Astrocyte (in vitro differentiated cells and primary cell): ENCODE measurements around the gene KRT80. TPM values are rescaled to one million over a fixed set of nuclear protein-coding genes. Genes with fewer than 3 reads are reported as not detected.

ENCODE experiments used
- DNase-seq: peaks from one replicate; pipeline ENCODE4 v3.0.0-alpha.2; 2010; ENCODE audit warnings: low read depth
- FAIRE-seq: peaks from 2 replicates; lab custom pipeline; 2011; peaks lifted over from hg19 to GRCh38; lab: Jason Lieb, UNC
- H2AFZ ChIP-seq: 2 replicates; pipeline ENCODE4 v1.6.0; 2012; ENCODE audit warnings: low read depth, low read length, inconsistent platforms
- H3K27ac ChIP-seq: 2 replicates; pipeline ENCODE4 v1.5.1; 2011; ENCODE audit warnings: low read depth, low read length, inconsistent platforms
- H3K27me3 ChIP-seq: 2 replicates; pipeline ENCODE4 v1.6.0; 2011; ENCODE audit warnings: low read length, inconsistent platforms; ENCODE audit not compliant: insufficient read depth
- H3K36me3 ChIP-seq: 2 replicates; pipeline ENCODE4 v1.5.1; 2011; ENCODE audit warnings: low read length, inconsistent platforms; ENCODE audit not compliant: insufficient read depth
- H3K4me1 ChIP-seq: 2 replicates; pipeline ENCODE4 v1.5.1; 2011; ENCODE audit warnings: low read length, inconsistent platforms; ENCODE audit not compliant: insufficient read depth
- H3K4me2 ChIP-seq: 2 replicates; pipeline ENCODE4 v1.6.0; 2012; ENCODE audit warnings: low read length, inconsistent platforms
- H3K4me3 ChIP-seq: 2 replicates; pipeline ENCODE4 v1.5.1; 2011; ENCODE audit warnings: low read depth, mild to moderate bottlenecking, low read length, inconsistent platforms; ENCODE audit not compliant: insufficient read depth
- H3K79me2 ChIP-seq: 2 replicates; pipeline ENCODE4 v1.6.0; 2012; ENCODE audit warnings: mild to moderate bottlenecking, low read length, inconsistent platforms; ENCODE audit not compliant: insufficient read depth
- H3K9ac ChIP-seq: 2 replicates; pipeline ENCODE4 v1.6.0; 2012; ENCODE audit warnings: mild to moderate bottlenecking, low read length, inconsistent platforms
- H3K9me3 ChIP-seq: 2 replicates; pipeline ENCODE4 v1.5.1; 2012; ENCODE audit warnings: low read depth, mild to moderate bottlenecking, low read length, inconsistent platforms; ENCODE audit not compliant: insufficient read depth
- H4K20me1 ChIP-seq: 2 replicates; pipeline ENCODE4 v1.6.0; 2012; ENCODE audit warnings: low read length, inconsistent platforms; ENCODE audit not compliant: insufficient read depth
- H3K27ac Mint-ChIP-seq: one replicate; pipeline ENCODE4 v1.8.0; 2021; ENCODE audit warnings: mild to moderate bottlenecking, mixed read lengths; ENCODE audit not compliant: unreplicated experiment
- H3K27me3 Mint-ChIP-seq: one replicate; pipeline ENCODE4 v1.8.0; 2021; ENCODE audit warnings: low read depth, mixed read lengths; ENCODE audit not compliant: unreplicated experiment
- H3K36me3 Mint-ChIP-seq: one replicate; pipeline ENCODE4 v1.8.0; 2021; ENCODE audit warnings: low read depth, mixed read lengths; ENCODE audit not compliant: unreplicated experiment
- H3K4me1 Mint-ChIP-seq: one replicate; pipeline ENCODE4 v1.8.0; 2021; ENCODE audit warnings: low read depth, mixed read lengths; ENCODE audit not compliant: unreplicated experiment
- H3K4me3 Mint-ChIP-seq: one replicate; pipeline ENCODE4 v1.8.0; 2021; ENCODE audit warnings: mild to moderate bottlenecking, moderate library complexity, mixed read lengths; ENCODE audit not compliant: unreplicated experiment
- H3K9me3 Mint-ChIP-seq: one replicate; pipeline ENCODE4 v1.8.0; 2021; ENCODE audit warnings: mild to moderate bottlenecking, mixed read lengths; ENCODE audit not compliant: unreplicated experiment
- EZH2 ChIP-seq: IDR thresholded peaks from 2 replicates; pipeline ENCODE4 v1.6.1; 2012; ENCODE audit warnings: mild to moderate bottlenecking, low read length, inconsistent platforms; ENCODE audit not compliant: insufficient read depth
- total RNA-seq: library from RNA; stranded (reverse); gene quantifications from 2 replicates; pipeline ENCODE4 v1.2.1, GENCODE V29; 2021
- TF ChIP-seq, protein P1 (sequence below): IDR thresholded peaks from 2 replicates; pipeline ENCODE4 v1.5.1; 2011; ENCODE audit warnings: low read depth, mild to moderate bottlenecking, inconsistent platforms, low read length, moderate library complexity; ENCODE audit not compliant: insufficient read depth

The KRT80 gene
- total RNA-seq, 1 donor from 2014 or later = 3.6 TPM

GRCh38 chr12:52238207-52238840, 46.5 kb upstream of the KRT80 start:
- Mint-ChIP-seq H3K4me1 (peaks cover 33% of the 10 kb centered on the region), H3K9me3 (peaks cover 2% of the 10 kb centered on the region), H3K27ac (no peak overlapping the region), H3K4me3 (no peak overlapping the region), H3K36me3 (peaks cover 25% of the 10 kb centered on the region), H3K27me3 (peaks cover 25% of the 10 kb centered on the region)
- Histone ChIP-seq H2AFZ (no peak overlapping the region), H3K4me1 (peaks cover 16% of the 10 kb centered on the region), H3K9me3 (no peaks in the 10 kb centered on the region), H3K4me3 (no peak overlapping the region), H3K27me3 (no peaks in the 10 kb centered on the region), H3K79me2 (no peaks in the 10 kb centered on the region), H3K36me3 (no peaks in the 10 kb centered on the region), H3K4me2 (no peak overlapping the region), H3K9ac (no peak overlapping the region), H3K27ac (no peak overlapping the region), H4K20me1 (no peaks in the 10 kb centered on the region)
- FAIRE-seq (no peak), DNase-seq (no peak)
- TF ChIP-seq, protein P1, sequence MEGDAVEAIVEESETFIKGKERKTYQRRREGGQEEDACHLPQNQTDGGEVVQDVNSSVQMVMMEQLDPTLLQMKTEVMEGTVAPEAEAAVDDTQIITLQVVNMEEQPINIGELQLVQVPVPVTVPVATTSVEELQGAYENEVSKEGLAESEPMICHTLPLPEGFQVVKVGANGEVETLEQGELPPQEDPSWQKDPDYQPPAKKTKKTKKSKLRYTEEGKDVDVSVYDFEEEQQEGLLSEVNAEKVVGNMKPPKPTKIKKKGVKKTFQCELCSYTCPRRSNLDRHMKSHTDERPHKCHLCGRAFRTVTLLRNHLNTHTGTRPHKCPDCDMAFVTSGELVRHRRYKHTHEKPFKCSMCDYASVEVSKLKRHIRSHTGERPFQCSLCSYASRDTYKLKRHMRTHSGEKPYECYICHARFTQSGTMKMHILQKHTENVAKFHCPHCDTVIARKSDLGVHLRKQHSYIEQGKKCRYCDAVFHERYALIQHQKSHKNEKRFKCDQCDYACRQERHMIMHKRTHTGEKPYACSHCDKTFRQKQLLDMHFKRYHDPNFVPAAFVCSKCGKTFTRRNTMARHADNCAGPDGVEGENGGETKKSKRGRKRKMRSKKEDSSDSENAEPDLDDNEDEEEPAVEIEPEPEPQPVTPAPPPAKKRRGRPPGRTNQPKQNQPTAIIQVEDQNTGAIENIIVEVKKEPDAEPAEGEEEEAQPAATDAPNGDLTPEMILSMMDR = no peak
- TF ChIP-seq EZH2 = no peak

GRCh38 chr12:52236386-52237050, 44.7 kb upstream of the KRT80 start:
- Histone ChIP-seq H3K4me2 (no peak overlapping the region), H3K36me3 (no peaks in the 10 kb centered on the region), H3K9me3 (no peaks in the 10 kb centered on the region), H3K9ac (no peak overlapping the region), H4K20me1 (no peaks in the 10 kb centered on the region), H3K27ac (no peak overlapping the region), H3K79me2 (peaks cover 4% of the 10 kb centered on the region), H3K4me1 (peaks cover 30% of the 10 kb centered on the region), H3K27me3 (no peaks in the 10 kb centered on the region), H2AFZ (no peak overlapping the region), H3K4me3 (no peak overlapping the region)
- Mint-ChIP-seq H3K4me3 (no peak overlapping the region), H3K27ac (no peak overlapping the region), H3K4me1 (peaks cover 44% of the 10 kb centered on the region), H3K27me3 (peaks cover 34% of the 10 kb centered on the region), H3K9me3 (peaks cover 2% of the 10 kb centered on the region), H3K36me3 (peaks cover 23% of the 10 kb centered on the region)
- TF ChIP-seq, protein P1 = no peak
- no peak for TF ChIP-seq EZH2
- DNase-seq (no peak), FAIRE-seq (no peak)

DNA sequence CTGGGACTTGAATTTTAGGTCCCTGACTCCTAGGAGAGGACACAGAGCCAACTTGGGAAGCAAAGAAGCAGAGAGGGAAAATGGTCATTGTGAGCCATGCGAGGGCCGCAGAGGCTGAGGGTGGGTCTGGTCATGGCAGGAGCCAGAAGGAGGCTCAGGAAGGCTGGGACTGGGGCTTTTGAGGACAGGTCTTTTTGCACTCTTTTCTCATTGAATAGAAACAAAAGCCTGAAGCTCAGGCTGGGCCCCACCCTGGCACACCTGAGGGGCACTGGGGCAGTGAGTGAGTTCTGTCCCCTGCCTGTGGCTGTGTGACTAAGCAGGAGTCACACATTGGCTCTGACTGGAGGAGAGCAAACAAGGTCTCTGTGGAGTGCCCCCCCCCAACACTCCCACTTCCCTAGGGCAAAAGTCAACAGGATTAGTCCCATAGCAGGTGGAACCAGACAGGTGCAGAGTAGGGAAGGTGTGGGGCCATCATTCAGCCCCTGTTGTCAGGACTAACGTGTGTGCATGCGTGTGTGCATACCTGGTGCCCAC, 44.1 kb upstream of the KRT80 start:
- peaks cover 2% of the 10 kb centered on the region for H3K9me3 Mint-ChIP-seq
- no peak overlapping the region for H3K4me3 ChIP-seq
- H3K9ac ChIP-seq = no peak overlapping the region
- FAIRE-seq (no peak), DNase-seq (no peak)
- TF ChIP-seq, protein P1 = no peak
- TF ChIP-seq EZH2 = no peak
- H3K27me3 Mint-ChIP-seq = peaks cover 34% of the 10 kb centered on the region
- no peaks in the 10 kb centered on the region for H3K36me3 ChIP-seq
- peaks cover 36% of the 10 kb centered on the region for H3K4me1 ChIP-seq
- peaks cover 48% of the 10 kb centered on the region for H3K4me1 Mint-ChIP-seq
- H4K20me1 ChIP-seq = no peaks in the 10 kb centered on the region
- no peak overlapping the region for H3K27ac Mint-ChIP-seq
- H3K4me2 ChIP-seq = no peak overlapping the region
- no peak overlapping the region for H3K4me3 Mint-ChIP-seq
- H2AFZ ChIP-seq = no peak overlapping the region
- no peaks in the 10 kb centered on the region for H3K27me3 ChIP-seq
- peaks cover 22% of the 10 kb centered on the region for H3K36me3 Mint-ChIP-seq
- H3K9me3 ChIP-seq = no peaks in the 10 kb centered on the region
- H3K79me2 ChIP-seq = peaks cover 4% of the 10 kb centered on the region
- H3K27ac ChIP-seq = no peak overlapping the region
